Dendritic cell treated with granulocyte-macrophage colony-stimulating factor and Interleukin-4, amounts not matched to agents 40 ng/mL and 50 ng/mL, for 4 days (primary cell): ENCODE data around the gene UTP4.

ENCODE experiments used
- H3K27ac Mint-ChIP-seq: one replicate; pipeline ENCODE4 v1.8.0; 2022; ENCODE audit warnings: mild to moderate bottlenecking, mixed read lengths
- H3K27me3 Mint-ChIP-seq: one replicate; pipeline ENCODE4 v1.8.0; 2022; ENCODE audit warnings: mild to moderate bottlenecking, mixed read lengths
- H3K36me3 Mint-ChIP-seq: one replicate; pipeline ENCODE4 v1.8.0; 2022; ENCODE audit warnings: low read depth, mixed read lengths
- H3K4me1 Mint-ChIP-seq: one replicate; pipeline ENCODE4 v1.8.0; 2022; ENCODE audit warnings: low read depth, mixed read lengths
- H3K4me3 Mint-ChIP-seq: one replicate; pipeline ENCODE4 v1.8.0; 2022; ENCODE audit warnings: mild to moderate bottlenecking, moderate library complexity, mixed read lengths
- H3K9me3 Mint-ChIP-seq: one replicate; pipeline ENCODE4 v1.8.0; 2022; ENCODE audit warnings: mixed read lengths
- intact Hi-C: fragments of 100-400 bp; cut with micrococcal nuclease; formaldehyde crosslinking; loops from one replicate; pipeline ENCODE4 v1.15.0; 2022

The UTP4 gene

GRCh38 chr16:69209735-69210134, 77.3 kb downstream of the UTP4 start:
- H3K4me1 Mint-ChIP-seq: peaks cover 12% of the 10 kb centered on the region
- no peaks in the 10 kb centered on the region for H3K27me3 Mint-ChIP-seq
- intact Hi-C loops: no loop called here
- no peak overlapping the region for H3K4me3 Mint-ChIP-seq
- no peak overlapping the region for H3K27ac Mint-ChIP-seq
- no peaks in the 10 kb centered on the region for H3K9me3 Mint-ChIP-seq
- no peaks in the 10 kb centered on the region for H3K36me3 Mint-ChIP-seq

GRCh38 chr16:69217433-69217832, 85.0 kb downstream of the UTP4 start:
- peaks cover 9% of the 10 kb centered on the region for H3K27me3 Mint-ChIP-seq
- H3K4me1 Mint-ChIP-seq: no peaks in the 10 kb centered on the region
- H3K36me3 Mint-ChIP-seq: no peaks in the 10 kb centered on the region
- intact Hi-C loops: no loop called here
- no peaks in the 10 kb centered on the region for H3K9me3 Mint-ChIP-seq
- no peak overlapping the region for H3K27ac Mint-ChIP-seq
- no peak overlapping the region for H3K4me3 Mint-ChIP-seq
